ENCODE measurements around the gene MYO1G.

MYO1G gene

DNA sequence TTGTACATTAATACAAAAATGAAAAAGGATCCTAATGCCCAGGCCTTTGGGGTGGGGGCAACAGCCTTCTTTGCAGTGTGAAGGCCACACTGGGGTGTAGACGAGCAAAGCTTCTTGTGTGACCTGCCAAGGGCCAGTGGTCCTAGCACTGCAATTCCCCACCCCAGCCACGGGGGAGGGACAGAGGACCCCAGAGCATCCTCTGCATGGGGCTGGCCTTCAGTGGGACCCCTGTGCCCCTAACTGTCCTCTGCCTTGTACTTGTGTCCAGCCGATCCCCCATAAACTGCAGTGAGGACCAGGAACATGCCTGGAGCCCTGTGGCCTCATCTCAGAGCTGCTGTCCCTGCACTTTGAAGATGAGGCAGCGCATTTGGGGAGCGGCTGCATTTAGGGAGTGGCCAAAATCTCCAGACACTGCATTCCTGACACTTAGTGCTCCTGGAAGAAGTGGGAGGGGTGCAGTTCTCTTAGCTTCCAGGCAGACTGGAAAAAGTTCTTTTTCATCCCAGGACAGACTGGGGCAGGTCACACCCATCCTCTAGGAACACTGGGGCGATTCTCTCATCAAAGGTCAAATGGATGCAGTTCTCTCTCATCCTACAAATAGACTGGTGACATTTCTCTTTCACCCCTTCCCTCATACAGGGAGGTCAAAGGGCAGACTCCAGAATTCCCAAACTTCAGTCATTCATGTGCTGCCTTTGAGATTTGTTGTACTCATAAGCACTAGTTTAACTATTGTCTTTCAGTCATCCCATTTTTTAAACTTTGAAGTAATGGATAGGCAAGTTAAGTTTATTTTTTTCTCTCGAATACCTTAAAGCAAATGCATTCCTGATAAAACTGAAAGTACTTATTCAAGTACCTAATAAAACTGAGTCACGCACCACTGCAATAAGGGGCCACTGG, 922 bp upstream of the MYO1G start:
- DNase-seq, result no peak

DNA sequence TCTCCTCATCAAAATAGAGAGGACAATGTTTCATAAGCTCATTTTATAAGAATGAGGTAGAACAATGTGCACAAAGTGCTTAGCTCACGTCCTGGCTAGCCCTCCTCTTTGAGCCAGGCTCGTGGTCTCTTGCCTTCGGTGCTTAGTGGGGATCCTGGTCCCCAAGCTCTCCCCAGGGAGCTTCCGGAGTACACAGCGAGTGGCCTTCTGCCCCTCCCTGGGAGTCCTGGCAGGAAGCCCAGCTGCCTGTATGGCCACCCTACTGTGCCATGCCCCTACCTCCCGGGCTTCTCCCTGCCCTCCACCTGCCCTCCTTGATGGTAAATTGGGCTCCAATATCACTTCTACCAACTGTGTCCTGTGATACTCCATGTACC, 868 bp downstream of the MYO1G start:
- DNase-seq, result peak; percentile 80

DNA sequence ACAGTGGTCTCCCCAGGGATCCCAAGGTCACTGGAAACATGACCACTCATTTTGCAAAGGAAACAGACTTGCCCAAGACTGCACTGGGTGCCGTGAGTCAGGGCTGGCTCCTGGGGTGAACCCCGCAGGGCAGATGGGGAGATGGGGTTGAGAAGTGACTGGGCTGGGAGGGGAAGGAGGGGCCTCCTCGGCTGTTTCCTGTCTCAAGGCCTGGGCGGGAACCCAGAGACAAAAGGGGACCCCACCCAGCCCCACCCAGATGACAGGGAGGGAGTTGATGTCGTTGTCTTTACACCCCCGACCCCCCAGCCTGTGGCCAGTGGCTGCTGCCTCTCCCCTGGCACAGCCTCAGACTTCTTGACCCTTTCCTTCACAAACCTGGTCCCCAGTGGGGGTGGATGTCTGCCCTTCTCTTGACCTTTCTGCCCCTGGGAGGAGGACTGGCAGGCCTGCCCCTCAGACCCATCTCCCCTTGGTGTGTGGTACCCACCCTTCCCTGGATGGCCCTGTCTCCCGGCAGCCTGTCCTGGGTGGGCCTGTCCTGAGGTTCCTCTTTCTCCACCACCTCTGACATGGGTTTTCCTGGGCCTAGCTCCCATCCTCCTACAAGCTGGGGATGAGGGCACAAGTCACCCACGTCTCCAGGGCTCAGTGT, 1.4 kb downstream of the MYO1G start:
- DNase-seq, result no peak

DNA sequence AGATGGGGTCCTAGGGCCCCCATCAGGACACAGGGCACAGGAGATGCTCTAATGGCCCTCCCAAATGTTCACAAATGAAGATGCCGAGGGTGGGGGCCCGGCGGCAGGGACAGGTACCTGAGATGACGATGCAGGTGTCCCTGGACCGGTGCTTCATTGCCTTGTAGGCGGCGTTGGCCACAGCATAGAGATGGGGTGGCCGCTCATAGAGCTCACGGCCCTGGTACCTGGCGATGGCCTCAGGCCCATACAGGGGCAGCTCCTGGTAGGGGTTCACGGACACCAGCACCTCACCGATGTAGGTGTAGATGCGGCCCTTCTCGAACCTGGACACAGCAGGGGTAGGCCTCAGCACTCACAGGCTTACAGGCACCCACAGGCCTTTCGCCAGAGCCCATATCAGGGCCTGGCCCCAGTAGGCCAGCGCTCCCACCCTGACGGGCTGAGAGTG, 2.0 kb downstream of the MYO1G start:
- no peak for DNase-seq

DNA sequence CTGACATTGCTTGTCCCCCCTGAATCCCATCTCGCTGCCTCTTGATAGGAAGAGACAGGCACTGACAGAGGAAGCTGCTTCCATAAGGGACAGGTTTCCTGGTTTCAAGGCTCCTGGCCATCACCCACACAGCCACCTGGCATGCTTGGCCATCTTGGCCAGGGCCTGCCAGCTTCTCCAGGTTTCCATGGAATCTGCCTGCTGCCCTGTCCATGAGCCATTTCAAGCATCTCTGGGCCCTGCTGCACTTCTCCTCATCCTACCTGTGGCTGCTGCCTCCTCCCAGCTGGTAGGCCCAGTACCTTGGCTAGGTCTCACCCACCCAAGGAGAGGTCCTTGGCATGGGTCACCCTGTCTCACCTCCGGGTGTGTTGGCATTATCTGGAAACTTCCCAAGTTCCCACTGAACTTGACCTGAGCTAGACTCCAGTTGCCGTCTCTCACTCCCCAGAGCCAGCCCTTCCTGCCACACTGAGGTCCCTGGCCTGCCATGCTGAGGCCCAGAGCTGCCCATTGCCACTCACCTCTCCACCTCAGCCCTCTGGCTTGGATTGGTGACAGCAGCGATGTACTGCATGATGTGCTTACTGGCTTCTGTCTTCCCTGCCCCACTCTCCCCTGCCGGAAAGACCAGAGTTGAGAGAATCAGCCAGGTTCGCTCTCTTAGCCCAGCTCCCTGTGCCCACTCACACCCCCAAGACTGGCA, 2.6 kb downstream of the MYO1G start:
- no peak for DNase-seq

- no peak for DNase-seq
These were observed 3.3 kb downstream of the MYO1G start for GRCh38 chr7:44975331-44976039.

GRCh38 chr7:44974549-44974948, 4.3 kb downstream of the MYO1G start:
- DNase-seq, result no peak

GRCh38 chr7:44973610-44974401, 5.0 kb downstream of the MYO1G start:
- no peak for DNase-seq

- no peak for DNase-seq
These were observed 6.3 kb downstream of the MYO1G start for GRCh38 chr7:44972562-44972961.

GRCh38 chr7:44971902-44972441, 6.8 kb downstream of the MYO1G start:
- no peak for DNase-seq

- DNase-seq, result no peak
These were observed 7.5 kb downstream of the MYO1G start for GRCh38 chr7:44971188-44971901.

DNA sequence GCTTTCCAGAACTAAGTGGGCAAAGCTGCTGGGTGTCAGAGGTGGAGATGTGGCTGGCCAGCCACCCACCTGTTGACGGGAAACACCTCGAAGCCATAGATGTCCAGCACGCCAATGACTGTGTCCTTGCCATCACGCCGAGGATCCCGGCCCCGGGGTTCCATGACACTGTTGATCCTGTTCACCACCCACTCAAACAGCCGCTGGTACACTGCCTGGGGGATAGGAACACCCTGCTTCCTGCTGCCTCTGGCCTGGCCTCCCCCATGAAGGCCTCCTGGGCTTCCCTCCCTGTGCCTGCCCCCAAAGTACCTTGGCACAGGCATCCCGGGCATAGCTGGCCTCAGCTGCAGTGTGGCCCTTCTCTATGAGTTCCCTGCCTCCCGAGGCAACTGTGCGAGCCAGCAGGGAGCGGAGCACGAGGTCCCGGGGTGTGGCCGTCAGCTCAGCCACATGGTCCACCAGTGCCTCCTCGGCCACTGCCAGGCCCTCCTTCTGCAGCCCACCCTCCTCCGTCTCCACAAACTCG, 8.2 kb downstream of the MYO1G start:
- DNase-seq, result no peak

- DNase-seq, result no peak
These were observed 8.9 kb downstream of the MYO1G start for GRCh38 chr7:44969701-44970522.

DNA sequence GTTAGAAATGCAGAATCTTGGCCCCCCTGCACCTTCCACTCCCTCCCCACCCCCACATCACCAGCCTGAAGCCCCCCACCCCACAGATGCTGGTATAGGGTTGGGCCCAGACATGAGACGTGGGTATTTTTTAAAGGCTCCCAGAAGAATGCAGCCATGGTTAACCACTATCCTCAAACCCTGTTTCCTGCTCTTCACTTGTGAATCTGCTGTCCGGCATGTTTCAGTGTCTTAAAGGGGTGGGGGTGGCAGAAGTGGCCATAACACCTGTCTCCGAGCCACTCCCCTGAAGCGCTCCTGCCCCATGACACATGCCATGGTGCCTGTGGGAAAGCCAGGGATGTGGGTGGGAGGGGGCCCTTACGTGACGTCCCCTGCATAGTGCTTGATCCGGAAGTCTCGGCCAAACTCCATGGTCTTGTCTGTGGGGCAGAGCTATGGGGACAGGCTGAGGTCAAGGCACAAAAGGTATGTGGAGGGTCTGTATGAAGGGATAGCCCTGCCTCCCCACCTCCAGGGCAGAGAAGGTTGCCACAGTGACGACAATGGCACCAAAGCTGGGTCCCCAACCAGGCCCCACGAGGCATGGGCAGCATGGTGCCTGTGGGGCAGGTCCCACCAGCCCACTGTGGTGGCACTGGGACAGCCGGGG, 9.6 kb downstream of the MYO1G start:
- DNase-seq, result no peak

DNA sequence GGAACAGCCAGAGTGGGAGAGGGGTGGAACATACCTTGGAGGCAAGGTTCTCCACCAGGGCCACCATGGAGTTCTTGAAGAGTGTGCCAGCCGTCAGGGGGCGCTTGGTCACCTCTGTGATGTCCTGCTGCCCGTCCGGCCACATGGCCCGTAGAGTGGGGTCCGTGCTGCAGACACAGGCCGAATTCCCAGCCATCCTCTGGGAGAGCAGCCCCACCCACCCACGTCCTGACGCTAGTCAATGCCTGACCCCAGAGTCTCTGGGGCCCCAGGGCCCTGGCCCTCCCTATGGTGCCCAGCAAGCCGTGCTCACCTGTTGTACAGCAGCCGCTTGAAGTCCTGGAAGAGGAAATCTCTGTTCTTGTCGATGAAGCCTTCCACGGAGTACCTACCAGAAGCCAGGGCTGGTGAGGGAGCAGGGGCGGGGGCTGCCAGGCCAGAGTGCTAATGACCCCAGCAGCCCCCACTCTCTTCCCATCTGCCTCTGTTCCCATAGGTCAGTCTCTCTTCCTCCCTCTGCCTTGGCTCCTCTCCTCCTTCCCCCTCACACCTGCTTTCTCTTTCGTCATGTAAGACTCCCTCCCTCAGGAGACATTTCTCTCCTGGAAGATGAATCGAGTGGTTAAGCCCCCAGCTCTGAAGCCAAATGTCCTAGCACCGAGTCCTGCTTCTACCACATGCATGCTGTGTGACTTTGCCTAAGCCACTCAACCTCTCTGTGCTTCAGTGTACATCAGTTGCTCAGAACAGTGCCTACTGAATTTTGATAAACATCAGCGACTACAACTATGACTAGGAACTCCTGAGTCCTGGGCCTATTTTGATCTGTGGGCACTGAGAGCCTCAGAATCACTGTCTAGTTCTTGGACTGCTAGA, 11.0 kb downstream of the MYO1G start:
- DNase-seq, result no peak

GRCh38 chr7:44966731-44967538, 11.9 kb downstream of the MYO1G start:
- no peak for DNase-seq

DNA sequence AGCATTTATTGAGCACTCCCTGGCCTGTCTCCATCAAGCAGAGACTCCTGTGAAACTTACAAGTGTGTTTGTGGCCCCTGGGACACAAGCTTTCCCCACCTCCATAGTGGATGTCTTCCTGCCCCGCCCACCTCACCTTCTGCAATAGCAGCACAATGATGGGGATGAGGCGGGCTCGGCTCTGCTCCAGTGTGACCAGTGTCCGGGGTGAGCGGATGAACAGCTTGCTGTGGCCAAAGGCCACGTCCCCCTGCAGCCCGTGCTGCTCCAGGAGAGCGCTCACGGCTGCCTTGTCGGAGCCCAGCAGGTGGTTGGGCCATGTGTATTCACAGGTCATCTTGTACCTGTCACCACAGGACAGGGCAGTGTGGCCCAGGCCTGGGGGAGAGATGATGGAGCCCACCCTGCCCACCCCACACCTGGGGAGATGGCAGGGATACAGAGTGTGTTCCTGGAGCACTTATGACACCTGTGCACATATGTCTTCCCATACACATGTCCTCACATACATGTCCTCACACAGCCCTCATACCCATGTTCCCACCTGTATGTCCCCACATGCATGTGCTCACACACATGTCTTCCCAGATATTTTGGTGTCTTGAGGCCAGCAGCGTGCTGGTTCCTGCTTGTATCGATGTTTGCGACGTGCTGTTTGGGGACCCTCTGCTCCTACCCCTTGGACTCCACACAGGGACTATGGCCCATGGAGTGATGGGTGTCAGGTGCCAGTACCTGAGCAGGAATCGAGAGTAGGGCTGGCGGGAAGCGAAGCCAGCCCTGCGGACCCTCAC, 12.7 kb downstream of the MYO1G start:
- DNase-seq, result no peak
